IPS-20b (cell line): ENCODE data around the gene SPTLC2.

Source experiments
- H3K27ac ChIP-seq: one replicate; pipeline ENCODE4 v1.5.1; 2013; ENCODE audit warnings: low read length
- H3K27me3 ChIP-seq: 2 replicates; pipeline ENCODE4 v1.6.1; 2013; ENCODE audit warnings: mild to moderate bottlenecking, low read length, inconsistent platforms; ENCODE audit not compliant: insufficient read depth
- H3K36me3 ChIP-seq: 2 replicates; pipeline ENCODE4 v1.6.1; 2013; ENCODE audit warnings: low read depth, mild to moderate bottlenecking, inconsistent platforms, low read length, moderate library complexity; ENCODE audit not compliant: insufficient read depth
- H3K4me1 ChIP-seq: 2 replicates; pipeline ENCODE4 v1.6.1; 2013; ENCODE audit warnings: mild to moderate bottlenecking, control low read depth, inconsistent platforms, low read length, moderate library complexity; ENCODE audit not compliant: insufficient read depth
- H3K4me3 ChIP-seq: 2 replicates; pipeline ENCODE4 v1.5.1; 2013; ENCODE audit warnings: mild to moderate bottlenecking, low read length, inconsistent platforms
- H3K9ac ChIP-seq: 2 replicates; pipeline ENCODE4 v1.6.1; 2013; ENCODE audit warnings: low read depth, mild to moderate bottlenecking, inconsistent platforms, low read length, moderate library complexity
- H3K9me3 ChIP-seq: 2 replicates; pipeline ENCODE4 v1.6.1; 2013; ENCODE audit warnings: mild to moderate bottlenecking, low read depth, low read length, inconsistent platforms; ENCODE audit not compliant: insufficient read depth

The SPTLC2 gene

DNA sequence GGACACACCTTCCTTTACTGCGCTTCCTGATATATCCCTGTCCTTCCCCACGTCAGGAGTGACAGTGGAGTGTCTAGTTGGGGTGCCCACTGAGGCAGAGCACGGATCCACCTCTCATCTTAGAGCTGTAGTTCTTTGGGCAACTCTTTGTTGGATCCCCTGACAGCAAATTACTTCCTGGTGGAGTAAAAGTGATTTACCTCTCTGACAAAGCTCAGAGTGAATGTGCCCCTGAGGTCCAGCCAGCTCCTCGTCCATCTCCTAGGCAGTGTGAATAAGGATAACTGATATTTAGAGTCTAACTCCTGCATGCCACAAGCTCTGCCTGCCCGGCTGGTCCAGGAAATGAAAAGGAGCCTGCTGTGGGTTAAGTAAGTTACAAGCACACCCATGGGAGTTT, 142.5 kb downstream of the SPTLC2 start:
- Histone ChIP-seq H3K9me3 (no peaks in the 10 kb centered on the region), H3K27ac (no peak overlapping the region), H3K36me3 (peaks cover 10% of the 10 kb centered on the region), H3K9ac (no peak overlapping the region), H3K4me1 (peaks cover 13% of the 10 kb centered on the region), H3K27me3 (no peaks in the 10 kb centered on the region), H3K4me3 (no peak overlapping the region)

DNA sequence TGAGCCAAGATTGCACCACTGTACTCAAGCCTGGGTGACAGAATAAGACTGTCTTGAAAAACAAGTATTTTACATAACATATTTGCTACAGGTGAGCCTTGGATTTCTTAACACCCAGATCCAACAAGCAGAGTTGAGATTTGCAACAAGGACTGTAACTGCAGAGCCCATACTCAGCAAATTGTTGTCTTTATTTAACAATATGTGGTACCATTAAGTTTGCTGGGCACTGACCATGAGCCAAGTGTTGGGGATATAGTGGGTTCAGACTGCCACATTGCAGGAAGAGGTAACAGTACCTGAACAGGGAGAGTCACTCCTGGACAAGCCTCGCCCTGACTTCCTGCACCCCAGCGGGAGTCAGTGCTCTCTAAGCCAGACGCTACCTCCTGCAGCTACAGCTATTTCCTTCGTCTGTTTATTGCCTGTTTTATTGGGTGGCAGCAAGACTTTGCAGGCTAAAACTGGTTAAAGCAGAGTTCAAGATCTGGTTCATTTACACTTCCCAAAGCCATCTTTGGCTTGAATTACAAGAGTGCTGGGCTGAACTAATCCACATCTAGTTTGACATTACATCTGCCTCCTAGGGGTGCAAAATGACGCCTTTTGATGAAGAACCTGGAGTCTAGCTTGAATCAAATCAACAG, 146.1 kb downstream of the SPTLC2 start:
- no peaks in the 10 kb centered on the region for H3K27me3 ChIP-seq
- peaks cover 42% of the 10 kb centered on the region for H3K36me3 ChIP-seq

DNA sequence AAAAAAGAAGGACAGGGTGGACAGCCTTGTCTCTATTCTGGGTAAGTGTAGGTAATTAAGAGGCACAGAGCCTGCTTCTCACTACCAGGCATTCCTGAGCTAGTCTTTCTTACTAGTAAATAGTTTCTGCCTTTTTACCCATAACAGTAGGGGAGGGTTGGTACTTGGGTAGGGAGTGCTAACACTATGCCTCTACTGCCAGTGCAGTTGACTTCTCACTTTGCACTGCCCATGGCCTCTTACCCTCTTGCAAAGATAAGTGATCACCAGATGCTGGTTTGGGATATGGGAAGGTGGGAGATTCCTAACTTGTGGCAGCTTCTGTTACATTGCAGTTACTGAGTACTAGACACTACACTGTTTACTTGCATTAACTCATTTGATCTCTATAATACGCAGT, 146.9 kb downstream of the SPTLC2 start:
- Histone ChIP-seq H3K27me3 (no peaks in the 10 kb centered on the region), H3K36me3 (peaks cover 50% of the 10 kb centered on the region), H3K4me1 (peaks cover 13% of the 10 kb centered on the region), H3K9ac (no peak overlapping the region), H3K4me3 (no peak overlapping the region), H3K9me3 (no peaks in the 10 kb centered on the region), H3K27ac (no peak overlapping the region)

More for the DNA sequence above, 146.1 kb downstream of the SPTLC2 start:
- no peak overlapping the region for H3K4me3 ChIP-seq
- no peaks in the 10 kb centered on the region for H3K9me3 ChIP-seq
- no peak overlapping the region for H3K27ac ChIP-seq
- H3K9ac ChIP-seq = no peak overlapping the region
- H3K4me1 ChIP-seq = peaks cover 13% of the 10 kb centered on the region

DNA sequence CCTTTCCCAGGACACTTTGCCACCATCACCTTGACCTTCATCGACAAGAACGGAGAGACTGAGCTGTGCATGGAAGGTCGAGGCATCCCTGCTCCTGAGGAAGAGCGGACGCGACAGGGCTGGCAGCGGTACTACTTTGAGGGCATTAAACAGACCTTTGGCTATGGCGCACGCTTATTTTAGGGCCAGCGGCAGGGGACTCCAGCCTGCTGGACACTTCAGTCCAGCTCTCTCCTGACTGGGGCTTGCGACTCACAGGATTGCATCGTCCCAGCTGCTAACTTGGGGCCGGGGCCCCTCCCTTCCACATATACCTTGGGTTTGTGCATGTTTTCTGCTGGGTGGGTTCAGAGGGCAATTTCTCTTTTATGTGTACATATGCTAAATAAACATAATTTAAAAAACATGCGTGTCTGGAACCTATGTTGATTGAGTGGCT, 147.4 kb downstream of the SPTLC2 start:
- H3K36me3 ChIP-seq = peaks cover 55% of the 10 kb centered on the region
- peaks cover 13% of the 10 kb centered on the region for H3K4me1 ChIP-seq
- no peaks in the 10 kb centered on the region for H3K27me3 ChIP-seq
- H3K27ac ChIP-seq = no peak overlapping the region
- H3K9me3 ChIP-seq = no peaks in the 10 kb centered on the region
- no peak overlapping the region for H3K9ac ChIP-seq
- H3K4me3 ChIP-seq = no peak overlapping the region

DNA sequence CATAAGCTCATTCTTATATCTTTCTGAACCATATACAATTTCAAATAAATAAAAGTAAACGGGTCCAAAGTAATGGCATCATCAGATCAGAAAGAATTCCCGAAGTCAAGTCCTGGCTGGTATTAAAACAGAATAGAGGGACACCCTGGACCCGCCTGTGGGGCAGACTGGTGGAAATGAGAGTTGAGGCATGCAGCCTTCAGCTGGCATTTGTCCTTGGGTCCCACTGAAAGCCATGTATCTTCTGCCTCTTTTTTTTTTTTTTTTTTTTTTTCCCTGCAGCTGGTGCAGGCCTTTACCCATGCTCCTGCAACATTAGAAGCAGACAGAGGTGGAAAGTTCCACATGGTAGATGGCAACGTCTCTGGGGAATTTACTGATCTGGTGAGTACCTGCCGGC, 148.6 kb downstream of the SPTLC2 start:
- no peaks in the 10 kb centered on the region for H3K27me3 ChIP-seq
- H3K4me1 ChIP-seq = peaks cover 13% of the 10 kb centered on the region
- H3K27ac ChIP-seq = no peak overlapping the region
- H3K4me3 ChIP-seq = no peak overlapping the region
- H3K9ac ChIP-seq = no peak overlapping the region
- H3K9me3 ChIP-seq = no peaks in the 10 kb centered on the region
- H3K36me3 ChIP-seq = peaks cover 68% of the 10 kb centered on the region

DNA sequence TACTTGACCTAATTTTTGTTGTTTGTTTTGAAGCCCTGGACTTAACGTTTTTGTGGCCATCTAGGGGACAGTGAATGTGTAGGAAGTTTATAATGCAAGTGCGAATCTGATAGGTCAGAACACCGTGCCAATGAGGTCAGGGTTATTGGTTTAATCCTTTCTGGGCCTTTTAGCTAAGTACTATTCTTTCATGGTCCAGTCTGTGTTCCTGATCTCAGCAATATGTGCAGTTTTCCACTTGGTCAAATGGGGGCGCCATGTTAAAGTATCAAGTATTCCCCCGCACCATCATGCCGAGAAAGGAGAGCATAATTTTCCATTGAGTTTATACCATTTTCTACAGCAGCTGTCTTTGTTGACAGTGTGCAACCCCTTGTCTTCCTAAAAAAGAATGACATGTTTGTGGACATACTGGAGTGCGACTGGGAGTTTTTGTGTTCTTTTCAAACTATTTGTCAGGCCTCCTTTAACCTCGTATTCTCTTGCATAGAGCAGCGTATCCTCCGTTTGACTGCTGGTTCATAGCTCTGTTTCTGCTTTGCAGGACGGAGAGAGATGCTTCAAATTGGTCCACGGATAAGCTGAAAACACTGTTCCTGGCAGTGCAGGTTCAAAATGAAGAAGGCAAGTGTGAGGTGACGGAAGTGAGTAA, 157.2 kb downstream of the SPTLC2 start:
- peak overlapping the region; percentile 93 for H3K4me3 ChIP-seq
- no peak overlapping the region for H3K27ac ChIP-seq
- H3K4me1 ChIP-seq = peaks cover 9% of the 10 kb centered on the region; the same call in 1 of the 2 replicates
- no peaks in the 10 kb centered on the region for H3K27me3 ChIP-seq
- H3K9me3 ChIP-seq = no peaks in the 10 kb centered on the region
- H3K36me3 ChIP-seq = peaks cover 46% of the 10 kb centered on the region
- H3K9ac ChIP-seq = peak overlapping the region; percentile 97; the same call in 1 of the 2 replicates

DNA sequence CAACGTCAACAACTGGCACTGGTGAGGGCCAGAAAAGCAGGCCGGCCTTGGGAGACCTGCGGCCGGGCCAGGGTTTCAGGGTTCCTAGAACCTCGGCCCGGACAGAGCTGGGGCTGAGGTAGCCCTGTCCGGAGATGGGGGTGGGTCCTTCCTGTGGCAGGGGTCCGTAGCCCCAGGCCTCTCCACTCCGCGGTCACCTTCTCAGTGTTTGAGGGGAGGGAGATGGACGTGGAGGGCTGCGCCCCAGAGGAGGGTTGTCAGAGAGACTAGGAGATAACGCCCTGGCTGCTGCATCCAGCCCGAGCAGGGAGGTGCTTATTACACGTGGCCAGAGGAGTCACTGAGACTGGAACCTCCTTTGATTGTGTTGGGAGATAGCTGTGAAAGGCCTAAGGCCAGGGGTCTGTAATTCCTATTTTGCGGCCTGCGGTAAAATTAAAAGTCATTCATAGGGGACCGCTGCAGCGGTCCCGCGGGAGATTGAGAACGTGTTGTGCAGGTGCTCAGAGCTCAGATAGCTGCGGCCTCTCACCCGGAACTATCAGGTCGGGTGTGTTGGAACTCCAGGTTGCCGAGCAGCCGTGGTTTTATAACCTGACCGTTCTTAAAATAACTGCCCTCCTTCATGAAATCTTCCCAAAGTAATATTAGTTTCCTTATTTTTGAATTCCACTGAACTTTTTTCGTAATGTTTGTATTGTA, 158.0 kb downstream of the SPTLC2 start:
- Histone ChIP-seq H3K27me3 (no peaks in the 10 kb centered on the region), H3K4me3 (peak overlapping the region; percentile 93), H3K4me1 (peaks cover 9% of the 10 kb centered on the region; the same call in 1 of the 2 replicates), H3K9ac (peak overlapping the region; percentile 97), H3K36me3 (peaks cover 38% of the 10 kb centered on the region), H3K27ac (peak overlapping the region; percentile 92), H3K9me3 (no peaks in the 10 kb centered on the region)

DNA sequence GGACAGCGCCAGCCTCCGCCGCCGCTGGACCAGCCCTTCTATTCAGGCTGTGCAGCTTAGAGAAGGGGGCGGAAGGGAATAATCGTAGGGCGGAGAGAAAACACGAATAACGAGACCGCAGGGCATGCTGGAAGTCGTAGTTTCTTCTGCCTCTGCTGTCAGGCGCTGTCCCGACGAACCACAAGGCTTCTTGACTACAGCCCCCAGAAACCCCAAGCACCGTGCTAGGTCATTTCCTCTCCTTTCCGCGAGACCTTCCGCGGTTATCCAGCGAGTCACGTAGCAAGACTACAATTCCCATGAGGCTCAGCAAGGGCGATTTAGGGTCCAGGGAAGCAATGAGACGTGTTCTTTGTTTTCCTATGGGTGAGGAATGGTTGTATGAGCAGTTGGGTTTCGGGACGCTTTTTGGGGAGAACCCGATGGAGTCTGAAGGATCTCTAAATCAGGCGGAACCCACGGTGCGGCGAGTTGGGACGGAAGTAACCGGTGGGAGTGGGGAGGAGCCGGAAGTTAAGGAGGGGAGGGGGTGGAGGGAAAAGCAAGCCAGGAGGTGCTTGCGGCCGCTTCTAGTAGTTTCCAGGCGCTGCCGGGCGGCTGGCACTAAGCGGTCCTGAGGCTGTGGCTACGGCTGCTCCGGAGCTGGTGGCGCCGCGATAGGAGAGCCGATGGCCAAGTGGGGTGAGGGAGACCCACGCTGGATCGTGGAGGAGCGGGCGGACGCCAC, 158.8 kb downstream of the SPTLC2 start, which contains the start of the genes AHSA1 and VIPAS39:
Gene AHSA1 (plus strand): TSS at position 572 of the 727 bp plus-strand sequence. CDS start 97 bp downstream, at position 669.
Gene VIPAS39 (minus strand): TSS at position 80 of the 727 bp plus-strand sequence. CDS start 3,499 bp downstream, outside the sequence.
- peak within 1 kb of the TSS; percentile 92 for H3K27ac ChIP-seq

DNA sequence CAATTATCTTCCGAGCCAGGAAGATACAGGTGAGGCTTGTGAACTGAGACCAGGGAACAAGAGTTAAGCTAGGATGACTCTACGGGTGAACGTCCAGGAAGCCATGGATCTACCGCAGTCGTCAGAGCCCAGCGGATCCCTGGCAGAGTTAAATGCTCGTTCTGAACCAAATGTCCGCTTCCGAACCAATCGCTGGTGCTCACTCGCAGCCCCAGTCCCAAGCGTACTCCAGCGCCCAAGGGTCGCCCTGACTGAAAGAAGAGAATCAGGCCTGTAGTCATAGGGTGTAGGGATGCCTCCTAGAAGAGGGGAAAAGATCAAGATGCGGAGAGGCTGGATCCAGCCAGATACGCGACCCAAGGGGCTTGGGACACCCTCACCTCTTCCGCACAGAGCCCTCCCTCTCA, 159.3 kb downstream of the SPTLC2 start:
- H3K27ac ChIP-seq = peak overlapping the region; percentile 42
- H3K36me3 ChIP-seq = peaks cover 28% of the 10 kb centered on the region
- no peaks in the 10 kb centered on the region for H3K27me3 ChIP-seq
- H3K9ac ChIP-seq = peak overlapping the region; percentile 97
- H3K9me3 ChIP-seq = no peaks in the 10 kb centered on the region
- H3K4me1 ChIP-seq = peaks cover 9% of the 10 kb centered on the region; the same call in 1 of the 2 replicates
- H3K4me3 ChIP-seq = peak overlapping the region; percentile 93

More for the DNA sequence above, 158.8 kb downstream of the SPTLC2 start, which contains the start of the genes AHSA1 and VIPAS39:
- H3K4me3 ChIP-seq = peak within 1 kb of the TSS; percentile 93
- H3K9ac ChIP-seq = peak within 1 kb of the TSS; percentile 97
- H3K9me3 ChIP-seq = no peaks in the 10 kb centered on the region
- H3K27me3 ChIP-seq = no peaks in the 10 kb centered on the region
- peaks cover 34% of the 10 kb centered on the region for H3K36me3 ChIP-seq
- peaks cover 9% of the 10 kb centered on the region; the same call in 1 of the 2 replicates for H3K4me1 ChIP-seq
